Renal cortex interstitium (tissue), 11 donors: Measurements from ENCODE around the gene SH3BP5L. TPM values are rescaled to one million over a fixed set of nuclear protein-coding genes. Genes with fewer than 3 reads are reported as not detected.
A peak's percentile ranks its signal among the peaks of the same experiment; 100 is the strongest.
"Not testable (repeated sequence)": the region's sequence is repeated elsewhere in the genome, so short reads cannot be mapped to it uniquely, and the experiment has no call there.

ENCODE experiments used
- DNase-seq, 11 donors: peaks; one replicate each; pipeline ENCODE4 v3.0.0-alpha.2; 2013; ENCODE audit warnings: low read depth in 9 of 11, low spot score in 4 of 11; ENCODE audit errors: extremely low read depth in 1 of 11
- polyA plus RNA-seq, 3 donors: library from polyadenylated mRNA; unstranded; fragments of 120-200 nt; gene quantifications; one replicate each; pipeline ENCODE4 v1.2.1, GENCODE V29; 2013; ENCODE audit not compliant: insufficient read length in 3 of 3

SH3BP5L gene
- polyA plus RNA-seq, 3 donors: 23.6 to 31.4 (median 30.0) TPM

- peak in 10 of 11 donors; percentile 83 to 91 (median 87) for DNase-seq
These were observed 12.8 kb upstream of the SH3BP5L start for GRCh38 chr1:248838357-248839167.

DNA sequence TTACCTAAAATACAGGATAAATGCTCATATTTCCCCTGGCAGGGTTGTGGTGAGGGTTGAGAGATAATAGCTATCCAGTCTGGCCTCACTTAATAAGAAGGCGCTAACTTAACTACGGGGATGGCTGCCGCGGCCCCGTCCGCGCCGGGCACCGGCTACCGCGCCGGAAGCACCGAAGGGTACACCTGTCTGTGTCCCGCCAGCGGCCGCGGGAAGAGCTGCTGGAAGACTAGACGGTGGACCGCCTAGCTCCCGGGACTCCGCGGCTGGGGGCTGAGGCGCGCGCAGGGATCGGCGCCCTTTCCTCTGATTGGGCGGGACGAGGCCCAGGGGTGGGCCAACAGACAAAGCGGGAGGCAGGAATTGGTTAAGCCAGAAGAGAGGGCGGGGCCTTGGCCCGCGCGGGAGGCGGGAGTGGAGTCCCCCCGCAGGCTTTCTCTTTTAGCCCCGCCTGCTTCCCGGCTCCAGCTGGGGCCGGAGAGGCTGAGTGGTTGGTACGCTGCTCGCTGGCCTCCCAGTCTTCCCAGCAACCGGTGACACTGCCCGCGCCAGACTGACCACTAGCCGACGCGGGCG, 12.2 kb upstream of the SH3BP5L start, which contains the start of gene ZNF672:
Gene ZNF672, plus strand, starts transcription at position 444 of the 576 bp plus-strand sequence. CDS start 9,051 bp downstream, outside the sequence.
- peak; percentile 90 to 98 (median 95) for DNase-seq

DNA sequence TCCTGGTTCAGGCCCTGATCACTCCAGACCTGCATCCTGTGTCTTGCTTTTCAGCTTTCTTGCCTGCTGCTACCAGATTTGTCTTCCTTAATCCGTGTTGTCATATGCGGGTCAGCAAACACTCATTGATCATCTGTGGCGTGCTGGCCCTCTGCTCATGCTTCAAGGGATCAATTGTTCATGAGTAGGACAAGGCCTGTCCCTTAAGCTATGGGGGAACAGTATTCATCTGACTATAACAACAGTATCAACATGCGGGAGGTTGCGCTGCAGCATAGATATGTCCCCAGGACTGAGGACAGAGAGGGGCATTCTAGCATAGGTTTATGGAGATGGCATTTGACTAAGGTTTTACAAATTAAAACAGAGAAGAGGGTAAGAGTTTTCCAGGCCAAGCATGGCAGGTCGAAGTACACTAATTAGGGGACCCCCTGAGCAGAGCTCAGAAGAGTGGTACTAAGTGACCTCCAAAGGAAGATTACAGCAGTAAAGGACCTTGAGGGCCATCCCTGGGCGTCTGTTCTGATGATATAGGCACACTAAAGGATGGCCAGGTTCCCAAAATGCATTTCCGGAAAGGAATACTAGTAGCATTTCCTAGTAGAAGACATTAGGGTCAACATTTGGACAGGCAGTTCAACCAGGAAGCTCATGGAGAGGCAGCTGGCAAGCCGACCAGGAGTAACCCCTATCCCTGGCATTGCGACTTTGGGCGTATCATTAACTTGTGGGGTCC, 11.5 kb upstream of the SH3BP5L start:
- no peak for DNase-seq

DNA sequence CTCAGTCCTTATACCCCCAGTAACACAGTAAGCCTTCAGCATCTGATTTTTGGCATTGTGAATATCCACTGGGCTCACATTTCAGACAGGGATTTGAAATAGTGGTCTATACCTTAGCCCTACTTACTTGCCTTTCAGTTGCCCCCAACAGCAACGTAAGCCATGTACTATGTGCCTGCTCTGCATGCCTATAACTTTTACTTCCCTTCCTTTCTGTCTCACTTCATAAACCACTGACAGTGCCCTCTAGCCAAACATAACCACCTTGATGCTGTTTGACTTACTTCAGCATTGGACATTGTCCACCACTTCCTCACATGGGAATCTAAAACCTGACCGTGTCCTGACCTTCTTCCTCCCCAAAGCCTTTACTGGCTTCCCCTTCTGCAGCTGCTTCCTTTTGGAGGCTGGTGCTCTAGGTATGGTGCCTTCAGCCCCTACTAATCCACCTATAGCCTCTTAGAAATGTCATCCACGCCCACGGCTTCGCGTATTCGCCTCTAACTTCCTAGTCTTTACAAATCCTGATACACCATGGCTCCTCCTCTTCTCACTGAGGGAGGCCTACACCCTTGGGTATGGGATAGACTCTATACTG, 8.7 kb upstream of the SH3BP5L start:
- DNase-seq: no peak

- no peak for DNase-seq
These were observed 6.1 kb upstream of the SH3BP5L start for GRCh38 chr1:248831842-248832241.

DNA sequence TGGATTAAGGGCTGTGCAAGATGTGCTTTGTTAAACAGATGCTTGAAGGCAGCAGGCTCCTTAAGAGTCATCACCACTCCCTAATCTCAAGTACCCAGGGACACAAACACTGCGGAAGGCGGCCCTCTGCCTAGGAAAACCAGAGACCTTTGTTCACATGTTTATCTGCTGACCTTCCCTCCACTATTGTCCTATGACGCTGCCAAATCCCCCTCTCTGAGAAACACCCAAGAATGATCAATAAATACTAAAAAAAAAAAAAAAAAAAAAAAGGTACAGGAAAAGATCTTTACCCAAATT, 5.0 kb upstream of the SH3BP5L start:
- DNase-seq: not testable (repeated sequence)

- no peak for DNase-seq
These were observed 3.1 kb upstream of the SH3BP5L start for GRCh38 chr1:248828845-248829244.

GRCh38 chr1:248825573-248825908, 174 bp downstream of the SH3BP5L start:
- peak in 1 of 11 donors; percentile 35 for DNase-seq

- DNase-seq: no peak
These were observed 579 bp downstream of the SH3BP5L start for GRCh38 chr1:248825136-248825535.

DNA sequence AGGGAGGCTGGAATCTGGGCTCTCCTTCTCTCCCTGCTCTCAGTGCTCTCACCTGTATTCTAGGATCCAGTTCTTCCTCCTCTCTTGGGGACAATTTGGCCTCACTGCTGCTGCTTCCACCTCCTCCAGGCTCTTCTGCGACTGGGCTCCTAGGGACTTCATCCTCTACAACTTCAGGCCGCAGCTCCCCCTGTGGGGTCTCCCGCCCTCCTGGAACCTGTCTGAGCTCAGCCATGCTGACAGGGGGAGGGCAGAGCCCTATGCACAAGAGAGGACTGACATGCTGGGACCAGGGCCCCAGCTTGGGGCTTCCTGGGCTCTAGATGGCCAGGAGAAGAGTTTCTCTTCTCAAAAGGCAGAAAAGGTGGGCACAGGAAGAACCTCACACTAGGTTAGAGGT, 1.0 kb downstream of the SH3BP5L start:
- DNase-seq: no peak

DNA sequence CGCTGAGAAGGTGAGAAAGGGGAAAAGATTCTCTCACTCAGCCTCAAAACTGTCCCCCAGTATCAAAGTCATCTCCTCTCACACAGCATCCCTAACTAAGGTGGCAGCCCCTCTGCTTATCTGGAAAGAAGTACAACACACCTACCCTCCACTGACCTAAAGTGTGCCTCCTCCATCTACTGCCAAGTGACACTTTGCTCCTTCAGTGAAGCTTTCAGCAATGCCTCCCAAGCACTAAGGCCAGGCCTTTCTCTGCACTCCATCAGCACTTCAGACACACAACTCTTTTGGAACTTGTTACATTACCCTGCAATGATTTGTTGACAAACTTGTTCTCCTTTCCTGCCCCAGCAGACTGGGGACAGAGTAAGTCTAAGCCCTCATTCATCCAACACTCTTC, 1.4 kb downstream of the SH3BP5L start:
- no peak for DNase-seq

DNA sequence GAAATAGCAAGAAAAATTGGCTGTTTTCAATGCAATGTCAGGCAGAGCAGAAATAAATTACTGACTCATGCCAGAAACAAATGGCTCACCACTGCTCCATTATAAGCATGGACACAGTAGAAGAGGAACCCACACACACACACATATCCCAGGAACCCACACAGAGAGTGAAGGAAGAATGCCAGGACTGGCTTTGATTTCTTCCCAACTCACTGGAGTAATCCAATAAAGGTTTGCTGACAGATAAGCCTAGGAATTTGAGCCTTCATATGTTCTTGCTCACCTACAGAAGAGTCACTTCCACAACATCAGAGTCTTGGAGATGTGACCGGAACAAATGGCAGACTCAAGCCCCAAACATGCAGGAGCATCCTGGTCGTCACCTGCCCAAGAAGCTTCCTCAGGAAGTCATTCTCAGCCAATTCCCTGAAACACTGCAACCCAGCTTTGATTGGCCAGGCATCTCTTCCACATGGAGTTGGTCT, 2.2 kb downstream of the SH3BP5L start:
- no peak for DNase-seq

- no peak for DNase-seq
These were observed 3.3 kb downstream of the SH3BP5L start for GRCh38 chr1:248822148-248823032.

GRCh38 chr1:248821641-248822040, 4.1 kb downstream of the SH3BP5L start:
- DNase-seq: no peak

DNA sequence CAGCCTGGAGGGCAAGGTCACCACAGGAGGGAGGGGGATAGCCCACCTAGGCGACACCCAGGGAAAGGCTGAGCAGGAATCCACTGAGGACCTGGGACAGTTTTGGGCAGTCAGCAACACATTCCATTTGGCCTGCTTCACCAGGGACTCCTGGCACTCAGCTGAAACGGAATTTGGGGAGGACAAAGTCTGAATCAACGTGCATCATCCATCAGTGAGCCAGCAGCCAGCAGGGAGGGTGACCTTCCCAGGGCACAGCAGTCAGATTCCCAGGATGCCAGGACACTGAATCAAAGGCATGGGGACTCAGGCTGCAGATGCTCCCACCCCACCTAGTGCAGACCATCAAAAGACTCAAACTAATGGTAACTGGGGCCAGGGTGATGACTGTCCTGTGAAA, 4.6 kb downstream of the SH3BP5L start:
- DNase-seq: no peak

- no peak for DNase-seq
These were observed 5.6 kb downstream of the SH3BP5L start for GRCh38 chr1:248820041-248820585.

GRCh38 chr1:248818505-248819374, 7.0 kb downstream of the SH3BP5L start:
- no peak for DNase-seq

DNA sequence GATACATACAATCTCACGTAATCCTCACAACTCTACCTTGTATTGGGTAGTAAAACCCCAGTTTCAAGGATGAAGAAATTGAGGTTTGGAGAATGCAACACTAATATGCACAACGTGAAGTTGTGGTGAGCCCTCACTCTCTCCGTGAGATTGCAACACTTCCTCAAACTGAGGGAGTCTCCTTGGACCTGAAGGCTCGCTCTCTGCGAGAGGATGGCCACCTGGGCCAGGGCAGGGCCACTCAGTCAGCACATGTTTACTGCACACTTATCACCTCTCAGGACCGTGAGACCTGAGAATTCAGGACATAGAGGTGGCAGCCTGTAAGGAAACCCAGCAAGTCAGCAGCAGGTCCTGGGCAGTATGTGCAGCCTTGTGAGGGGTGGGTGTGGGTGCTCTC, 8.7 kb downstream of the SH3BP5L start:
- no peak for DNase-seq
